ENCODE measurements around the gene SERPINA5. TPM values are rescaled to one million over a fixed set of nuclear protein-coding genes. Genes with fewer than 3 reads are reported as not detected.

SERPINA5 gene
- total RNA-seq, 4 donors from 2014 or later: 0.76 to 4.5 (median 1.9) TPM; not detected in 1

DNA sequence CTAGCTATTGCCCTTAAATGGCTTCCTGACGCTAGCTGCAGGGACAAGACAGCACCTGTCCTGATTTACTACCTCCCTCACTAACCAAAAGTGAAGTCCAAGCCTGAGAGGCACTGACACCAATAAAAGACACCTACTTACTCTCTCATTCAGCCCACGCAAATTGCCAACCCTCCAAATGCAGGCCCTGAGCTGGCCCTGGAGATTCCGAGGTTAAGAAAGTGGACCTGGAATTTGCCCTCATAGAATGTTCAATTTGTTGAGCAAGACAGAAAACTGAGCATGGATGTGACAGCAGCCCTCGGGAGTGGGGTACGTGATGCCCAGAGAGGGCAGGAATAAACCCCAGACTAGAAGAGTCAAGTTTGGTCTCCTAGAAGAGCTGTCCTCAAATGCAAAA lies 47.4 kb downstream of the SERPINA5 start:
- Histone ChIP-seq H3K9me3 (no peaks in the 10 kb centered on the region), H3K27ac (no peak overlapping the region), H3K4me3 (no peak overlapping the region), H3K4me1 (no peaks in the 10 kb centered on the region), H3K27me3 (peaks cover 28% of the 10 kb centered on the region), H3K36me3 (no peaks in the 10 kb centered on the region)
- 75% methylated on average over 4 of the region's 5 CpGs for whole genome bisulfite sequencing
- TF ChIP-seq EP300 (IDR thresholded peaks at IDR 0.05) (no peak), POLR2AphosphoS5 (IDR thresholded peaks at IDR 0.05) (no peak), POLR2A (IDR thresholded peaks at IDR 0.05) (no peak)
- TF ChIP-seq, protein P1, sequence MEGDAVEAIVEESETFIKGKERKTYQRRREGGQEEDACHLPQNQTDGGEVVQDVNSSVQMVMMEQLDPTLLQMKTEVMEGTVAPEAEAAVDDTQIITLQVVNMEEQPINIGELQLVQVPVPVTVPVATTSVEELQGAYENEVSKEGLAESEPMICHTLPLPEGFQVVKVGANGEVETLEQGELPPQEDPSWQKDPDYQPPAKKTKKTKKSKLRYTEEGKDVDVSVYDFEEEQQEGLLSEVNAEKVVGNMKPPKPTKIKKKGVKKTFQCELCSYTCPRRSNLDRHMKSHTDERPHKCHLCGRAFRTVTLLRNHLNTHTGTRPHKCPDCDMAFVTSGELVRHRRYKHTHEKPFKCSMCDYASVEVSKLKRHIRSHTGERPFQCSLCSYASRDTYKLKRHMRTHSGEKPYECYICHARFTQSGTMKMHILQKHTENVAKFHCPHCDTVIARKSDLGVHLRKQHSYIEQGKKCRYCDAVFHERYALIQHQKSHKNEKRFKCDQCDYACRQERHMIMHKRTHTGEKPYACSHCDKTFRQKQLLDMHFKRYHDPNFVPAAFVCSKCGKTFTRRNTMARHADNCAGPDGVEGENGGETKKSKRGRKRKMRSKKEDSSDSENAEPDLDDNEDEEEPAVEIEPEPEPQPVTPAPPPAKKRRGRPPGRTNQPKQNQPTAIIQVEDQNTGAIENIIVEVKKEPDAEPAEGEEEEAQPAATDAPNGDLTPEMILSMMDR (IDR thresholded peaks at IDR 0.05): no peak
- DNase-seq (ENCODE audit: low spot score in 2 of 2): peak in 1 of 2 donors; percentile 33

DNA sequence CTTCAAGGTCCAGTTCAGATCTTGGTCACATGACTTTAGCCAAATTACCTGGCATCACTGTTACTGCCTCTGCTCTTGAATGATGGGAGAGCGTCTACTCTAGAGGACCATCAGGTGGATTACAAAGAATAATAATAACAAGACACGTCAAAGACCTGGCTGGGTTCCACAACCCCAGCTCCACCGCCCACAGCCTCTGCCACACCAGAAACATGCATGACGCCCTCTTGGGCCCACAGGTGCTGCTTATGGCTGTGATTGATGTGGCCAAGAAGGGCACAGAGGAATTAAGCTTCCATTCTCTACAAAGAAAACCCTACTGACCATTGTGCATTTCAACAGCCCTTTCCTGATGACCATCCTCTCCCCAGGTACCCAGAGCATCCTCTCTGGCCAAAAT lies 49.2 kb downstream of the SERPINA5 start:
- Histone ChIP-seq H3K4me3 (no peak overlapping the region), H3K9me3 (no peaks in the 10 kb centered on the region), H3K36me3 (no peaks in the 10 kb centered on the region), H3K4me1 (no peaks in the 10 kb centered on the region), H3K27ac (no peak overlapping the region), H3K27me3 (peaks cover 30% of the 10 kb centered on the region)
- 88% methylated on average over 4 of the region's 4 CpGs for whole genome bisulfite sequencing
- TF ChIP-seq, protein P1 (IDR thresholded peaks at IDR 0.05): no peak
- no peak for TF ChIP-seq POLR2AphosphoS5 (IDR thresholded peaks at IDR 0.05)
- peak in 1 of 2 donors; percentile 6 for DNase-seq (ENCODE audit: low spot score in 2 of 2)

DNA sequence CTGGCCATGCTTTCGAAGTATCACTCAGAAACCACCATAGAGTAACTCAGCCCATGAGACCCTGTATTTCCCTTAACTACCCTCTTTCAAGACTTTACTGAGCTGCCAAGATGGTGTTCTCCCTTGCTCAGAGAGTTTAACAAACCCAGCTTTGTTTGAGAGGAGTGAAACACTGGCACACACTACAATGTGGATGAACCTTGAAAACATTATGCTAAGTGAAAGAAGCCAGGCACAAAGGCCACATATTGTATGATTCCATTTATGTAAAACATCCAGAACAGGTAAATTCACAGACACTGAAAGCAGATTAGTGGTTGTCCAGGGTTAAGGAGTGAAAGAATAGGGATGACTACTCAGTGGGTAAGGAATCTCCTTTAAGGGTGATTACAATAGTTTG lies 49.8 kb downstream of the SERPINA5 start:
- DNase-seq (ENCODE audit: low spot score in 2 of 2): no peak
- Histone ChIP-seq H3K27me3 (peaks cover 30% of the 10 kb centered on the region), H3K4me3 (no peak overlapping the region), H3K9me3 (no peaks in the 10 kb centered on the region), H3K27ac (no peak overlapping the region), H3K36me3 (no peaks in the 10 kb centered on the region), H3K4me1 (no peaks in the 10 kb centered on the region)
- 92% methylated on average over 1 of the region's 1 CpG for WGBS
- TF ChIP-seq, protein P1 (IDR thresholded peaks at IDR 0.05): no peak
- TF ChIP-seq POLR2AphosphoS5 (IDR thresholded peaks at IDR 0.05) (no peak), POLR2A (IDR thresholded peaks at IDR 0.05) (no peak), EP300 (IDR thresholded peaks at IDR 0.05) (no peak)

DNA sequence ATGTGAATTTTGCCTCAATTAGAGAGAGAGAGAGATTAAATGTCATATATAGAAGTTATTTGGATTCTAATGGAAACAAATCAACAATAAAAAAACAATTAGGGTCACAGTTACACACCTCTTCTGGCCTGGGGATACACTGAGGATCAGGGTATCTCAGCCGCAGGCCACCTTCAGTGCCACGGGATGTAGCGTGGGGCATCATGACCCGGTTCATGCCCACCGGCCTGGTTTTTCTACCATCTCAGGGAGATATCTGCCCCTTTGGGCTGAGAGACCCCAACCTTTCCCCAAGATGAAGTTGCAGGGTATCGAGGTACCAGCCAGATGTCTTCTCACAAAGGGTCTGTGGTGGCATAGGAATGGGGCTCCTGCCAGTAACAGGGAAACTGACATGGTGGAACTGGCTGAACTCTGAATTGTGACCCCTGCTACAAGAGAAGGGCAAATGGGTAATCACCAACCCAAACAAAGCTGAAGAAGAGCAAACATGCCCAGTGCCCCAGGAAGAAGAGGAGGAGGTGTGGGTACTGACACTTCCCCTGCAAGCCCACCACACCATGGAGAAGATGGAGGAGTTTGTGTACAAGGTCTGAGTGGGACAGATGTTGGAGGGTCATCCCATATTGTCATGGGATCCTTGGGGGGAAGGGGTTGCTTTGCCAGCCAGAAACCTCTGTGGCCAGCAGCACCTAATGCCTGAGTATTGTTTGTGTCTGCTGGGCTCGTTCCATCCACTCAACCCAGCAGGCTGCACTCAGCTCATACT lies 50.5 kb downstream of the SERPINA5 start:
- WGBS: 93% methylated on average over 7 of the region's 7 CpGs
- Histone ChIP-seq H3K27me3 (peaks cover 30% of the 10 kb centered on the region), H3K9me3 (no peaks in the 10 kb centered on the region), H3K36me3 (no peaks in the 10 kb centered on the region), H3K27ac (no peak overlapping the region), H3K4me1 (no peaks in the 10 kb centered on the region), H3K4me3 (no peak overlapping the region)
- TF ChIP-seq EP300 (IDR thresholded peaks at IDR 0.05): no peak
- TF ChIP-seq POLR2A (IDR thresholded peaks at IDR 0.05): no peak
- no peak for TF ChIP-seq POLR2AphosphoS5 (IDR thresholded peaks at IDR 0.05)
- TF ChIP-seq, protein P1 (IDR thresholded peaks at IDR 0.05): no peak
- DNase-seq (ENCODE audit: low spot score in 2 of 2): peak in 1 of 2 donors; percentile 29

DNA sequence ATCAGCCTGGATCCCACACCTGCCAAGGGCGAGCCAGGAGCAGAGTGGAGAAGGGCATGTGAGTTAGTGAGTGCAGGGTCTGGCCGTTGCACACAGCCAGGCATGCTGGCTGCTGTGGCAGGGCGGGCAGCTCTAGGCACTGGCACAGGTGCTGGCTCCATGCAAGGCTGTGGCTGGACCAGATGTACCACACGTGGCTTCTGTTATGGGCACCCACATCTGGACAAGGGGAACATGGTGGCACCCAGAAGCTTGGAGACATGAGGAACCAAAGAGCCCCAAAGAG lies 51.0 kb downstream of the SERPINA5 start:
- no peaks in the 10 kb centered on the region for H3K4me1 ChIP-seq
- H3K27ac ChIP-seq: no peak overlapping the region
- no peaks in the 10 kb centered on the region for H3K9me3 ChIP-seq
- no peaks in the 10 kb centered on the region for H3K36me3 ChIP-seq
- TF ChIP-seq, protein P1 (IDR thresholded peaks at IDR 0.05): no peak
- TF ChIP-seq POLR2AphosphoS5 (IDR thresholded peaks at IDR 0.05) (no peak), EP300 (IDR thresholded peaks at IDR 0.05) (no peak), POLR2A (IDR thresholded peaks at IDR 0.05) (no peak)
- DNase-seq (ENCODE audit: low spot score in 2 of 2): peak; percentile 29 to 58
- peaks cover 30% of the 10 kb centered on the region for H3K27me3 ChIP-seq
- H3K4me3 ChIP-seq: no peak overlapping the region
- 75% methylated on average over 3 of the region's 4 CpGs for WGBS
